A549 (cell line): Measurements from ENCODE around the gene LOXL1. TPM values are rescaled to one million over a fixed set of nuclear protein-coding genes. Genes with fewer than 3 reads are reported as not detected.

Source experiments
- ATAC-seq, 2 experiments: fragments of 200-7000 bp in 1 of 2; fragments of >200 bp in 1 of 2; cut with Nextera tagmentation in 1 of 2; cut with Tn5 transposase in 1 of 2; 3 replicates each; pipeline versions ENCODE4 v1.8.0 to v1.9.1; 2018 to 2020; ENCODE audit warnings: mild to moderate bottlenecking in 1 of 2, moderate library complexity in 1 of 2
- CTCF ChIA-PET: fragments of 300-600 bp; sonication (Branson Sonifier 250); formaldehyde crosslinking; extraction: SDS; loops from one replicate; lab custom pipeline; 2021; ENCODE audit warnings: antibody characterized with exemption, inconsistent platforms; lab: Yijun Ruan, JAX
- POLR2A ChIA-PET: fragments of 350-600 bp; formaldehyde crosslinking; extraction: SDS; loops from one replicate; lab custom pipeline; 2021; ENCODE audit warnings: antibody characterized with exemption, inconsistent platforms; lab: Yijun Ruan, JAX
- DNase-seq, 2 experiments: peaks; one replicate each; pipeline versions ENCODE4 v3.0.0 to v3.0.0-alpha.2; 2011 to 2016; ENCODE audit warnings: low read depth in 1 of 2, low spot score in 1 of 2
- FAIRE-seq: peaks from 2 replicates; lab custom pipeline; 2011; peaks lifted over from hg19 to GRCh38; lab: Jason Lieb, UNC
- H3K27ac ChIP-seq, 2 experiments: fragments of >200 bp; sonication (Bioruptor Twin); formaldehyde crosslinking; 3 replicates each; pipeline ENCODE4 v1.5.1; 2016 to 2017
- H3K4me1 ChIP-seq: fragments of >200 bp; sonication (Bioruptor Twin); formaldehyde crosslinking; 3 replicates; pipeline ENCODE4 v1.6.1; 2016
- H3K4me2 ChIP-seq: fragments of >200 bp; sonication (Bioruptor Twin); formaldehyde crosslinking; 3 replicates; pipeline ENCODE4 v1.6.1; 2016
- H3K4me3 ChIP-seq: fragments of >200 bp; sonication (Bioruptor Twin); formaldehyde crosslinking; 3 replicates; pipeline ENCODE4 v1.5.1; 2016
- H3K9me3 ChIP-seq: fragments of >200 bp; sonication (Bioruptor Twin); formaldehyde crosslinking; 3 replicates; pipeline ENCODE4 v1.6.1; 2016
- CHD2 ChIP-seq: fragments of 150-350 bp; IDR thresholded peaks from 2 replicates; pipeline ENCODE4 v1.6.1; 2014; ENCODE audit warnings: low read length; ENCODE audit not compliant: partially characterized antibody
- EHF ChIP-seq: fragments of 250-450 bp; sonication (Bioruptor Pico); IDR thresholded peaks from 2 replicates; pipeline ENCODE4 v1.5.0; 2020; ENCODE audit warnings: mild to moderate bottlenecking
- EHMT2 ChIP-seq: fragments of 200-600 bp; sonication (generic); IDR thresholded peaks from 2 replicates; pipeline ENCODE4 v1.6.1; 2016; ENCODE audit warnings: antibody characterized with exemption, low read depth, mild to moderate bottlenecking, moderate library complexity
- ESRRA ChIP-seq: fragments of 150-350 bp; IDR thresholded peaks from 2 replicates; pipeline ENCODE4 v1.6.1; 2014; ENCODE audit warnings: mild to moderate bottlenecking, low read length, borderline replicate concordance
- HDAC2 ChIP-seq: fragments of 200-600 bp; sonication (generic); IDR thresholded peaks from 2 replicates; pipeline ENCODE4 v1.6.1; 2016
- HEYL ChIP-seq: fragments of 250-450 bp; sonication (Bioruptor Pico); IDR thresholded peaks from 2 replicates; pipeline ENCODE4 v1.8.0; 2021; ENCODE audit warnings: mild to moderate bottlenecking, moderate library complexity
- HOXA7 ChIP-seq: fragments of 250-450 bp; sonication (Bioruptor Pico); IDR thresholded peaks from 2 replicates; pipeline ENCODE4 v1.5.0; 2020; ENCODE audit warnings: mild to moderate bottlenecking, moderate library complexity
- JUN ChIP-seq, 2 experiments: fragments of >200 bp; sonication (Bioruptor Twin); formaldehyde crosslinking; IDR thresholded peaks; 2 replicates in 1 of 2; 3 replicates in 1 of 2; pipeline ENCODE4 v1.6.1; 2016 to 2017
- JUNB ChIP-seq: fragments of >200 bp; sonication (Bioruptor Twin); formaldehyde crosslinking; IDR thresholded peaks from 2 replicates; pipeline ENCODE4 v1.6.1; 2016
- MAZ ChIP-seq: fragments of 150-350 bp; IDR thresholded peaks from 2 replicates; pipeline ENCODE4 v1.6.1; 2014; ENCODE audit warnings: antibody characterized with exemption, low read depth, low read length, borderline replicate concordance
- NFE2L2 ChIP-seq: fragments of 150-350 bp; conservative IDR thresholded peaks from 2 replicates; pipeline ENCODE4 v1.6.1; 2014; ENCODE audit warnings: low read length
- NR3C1 ChIP-seq: fragments of >200 bp; sonication (Bioruptor Twin); formaldehyde crosslinking; IDR thresholded peaks from 3 replicates; pipeline ENCODE4 v1.6.1; 2017
- RAD21 ChIP-seq, 2 experiments: fragments of >200 bp in 1 of 2; sonication (Bioruptor Twin) in 1 of 2; formaldehyde crosslinking in 1 of 2; IDR thresholded peaks in 1 of 2; conservative IDR thresholded peaks in 1 of 2; 2 replicates in 1 of 2; 3 replicates in 1 of 2; pipeline ENCODE4 v1.6.1; 2012 to 2018; ENCODE audit warnings: inconsistent platforms in 1 of 2
- SMC3 ChIP-seq: fragments of >200 bp; sonication (Bioruptor Twin); formaldehyde crosslinking; IDR thresholded peaks from 3 replicates; pipeline ENCODE4 v1.6.1; 2018; ENCODE audit warnings: inconsistent platforms
- TFCP2L1 ChIP-seq: fragments of 250-450 bp; sonication (Bioruptor Pico); IDR thresholded peaks from 2 replicates; pipeline ENCODE4 v1.5.0; 2021; ENCODE audit warnings: mild to moderate bottlenecking
- TP53 ChIP-seq: fragments of 250-450 bp; sonication (Bioruptor Pico); IDR thresholded peaks from 2 replicates; pipeline ENCODE4 v1.5.0; 2021; ENCODE audit warnings: mild to moderate bottlenecking, moderate library complexity
- ZC3H11A ChIP-seq: fragments of 450-650 bp; IDR thresholded peaks from 2 replicates; pipeline ENCODE4 v1.6.1; 2014; ENCODE audit warnings: antibody characterized with exemption, mild to moderate bottlenecking
- WGBS: methylation state at CpG from one replicate; pipeline ENCODE4 v1.1.6; 2017; ENCODE audit errors: missing lambda C conversion rate; 5-methylcytosine and 5-hydroxymethylcytosine counted together
- polyA plus RNA-seq, 4 experiments: library from polyadenylated mRNA; depleted of rRNA in 3 of 4; stranded (reverse); fragments of >200 nt; fragmentation: RNase III in 1 of 4; extraction: RNeasy Plus Mini Kit Qiagen cat#74134 plus additional on column Dnase treatment in 1 of 4; gene quantifications; 2 replicates in 3 of 4; 3 replicates in 1 of 4; pipeline ENCODE4 v1.2.3, GENCODE V29; 2011 to 2017
- TF ChIP-seq, protein P1 (sequence below): fragments of 150-350 bp; IDR thresholded peaks from 2 replicates; pipeline ENCODE4 v1.6.1; 2014; ENCODE audit warnings: low read depth, mild to moderate bottlenecking, low read length
- TF ChIP-seq, protein P2 (sequence below): IDR thresholded peaks from 2 replicates; pipeline ENCODE4 v1.6.1; 2012
- TF ChIP-seq, protein P3 (sequence below): fragments of 200-600 bp; sonication (generic); IDR thresholded peaks from 2 replicates; pipeline ENCODE4 v1.6.1; 2016; ENCODE audit warnings: antibody characterized with exemption, mild to moderate bottlenecking, moderate library complexity

Gene LOXL1
- polyA plus RNA-seq, 2 of the 4 experiments (the other 2 are of a cell fraction): 0.62 to 0.65 TPM

DNA sequence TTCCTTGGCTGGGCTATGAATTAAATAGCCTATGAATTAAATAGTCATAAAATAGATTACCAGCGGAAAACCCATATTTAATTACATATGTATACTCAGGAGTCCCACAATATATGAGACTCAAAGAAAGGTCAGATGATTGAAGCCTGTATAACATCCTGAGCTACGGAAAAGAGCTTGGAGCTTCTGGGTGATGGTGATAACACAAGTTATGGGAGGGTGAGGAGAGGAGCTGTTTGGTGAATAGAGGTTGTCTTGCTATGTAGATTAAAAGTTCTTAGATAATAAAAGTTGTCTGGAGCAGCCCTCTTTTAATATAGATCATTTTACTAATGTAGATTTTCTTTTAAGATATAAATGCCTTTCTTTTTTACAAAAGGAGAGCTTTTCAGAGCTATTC is 70.0 kb downstream of the LOXL1 start (continued):
- TF ChIP-seq, protein P1, sequence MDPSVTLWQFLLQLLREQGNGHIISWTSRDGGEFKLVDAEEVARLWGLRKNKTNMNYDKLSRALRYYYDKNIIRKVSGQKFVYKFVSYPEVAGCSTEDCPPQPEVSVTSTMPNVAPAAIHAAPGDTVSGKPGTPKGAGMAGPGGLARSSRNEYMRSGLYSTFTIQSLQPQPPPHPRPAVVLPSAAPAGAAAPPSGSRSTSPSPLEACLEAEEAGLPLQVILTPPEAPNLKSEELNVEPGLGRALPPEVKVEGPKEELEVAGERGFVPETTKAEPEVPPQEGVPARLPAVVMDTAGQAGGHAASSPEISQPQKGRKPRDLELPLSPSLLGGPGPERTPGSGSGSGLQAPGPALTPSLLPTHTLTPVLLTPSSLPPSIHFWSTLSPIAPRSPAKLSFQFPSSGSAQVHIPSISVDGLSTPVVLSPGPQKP: no peak
- TF ChIP-seq RAD21 (conservative IDR thresholded peaks at IDR 0.05 in 1 of 2, IDR thresholded peaks at IDR 0.05 in 1 of 2) (no peak), JUN (IDR thresholded peaks at IDR 0.05) (no peak), HOXA7 (no peak), NFE2L2 (no peak)
- TF ChIP-seq, protein P2, sequence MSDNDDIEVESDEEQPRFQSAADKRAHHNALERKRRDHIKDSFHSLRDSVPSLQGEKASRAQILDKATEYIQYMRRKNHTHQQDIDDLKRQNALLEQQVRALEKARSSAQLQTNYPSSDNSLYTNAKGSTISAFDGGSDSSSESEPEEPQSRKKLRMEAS: no peak

DNA sequence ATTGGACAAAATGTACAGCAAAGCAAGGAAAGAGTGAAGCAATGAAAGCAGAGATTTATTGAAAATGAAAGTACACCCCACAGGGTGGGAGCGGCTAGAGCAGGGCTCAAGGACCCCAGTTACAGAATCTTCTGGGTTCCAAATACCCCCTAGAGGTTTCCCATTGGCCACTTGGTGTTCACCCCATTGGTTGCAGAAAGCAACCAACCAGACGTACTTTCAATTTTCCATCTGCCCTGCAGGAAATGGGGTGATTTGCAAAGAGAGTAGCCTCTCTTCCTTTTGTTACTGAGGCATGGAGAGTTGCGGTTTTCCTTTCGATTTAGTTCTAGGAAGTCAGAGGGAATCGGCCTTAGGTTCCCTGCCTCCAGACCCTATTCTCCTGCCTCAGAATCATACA is 70.7 kb downstream of the LOXL1 start:
- Histone ChIP-seq H3K27ac (no peak overlapping the region), H3K9me3 (no peaks in the 10 kb centered on the region), H3K4me3 (no peak overlapping the region), H3K4me2 (no peak overlapping the region), H3K4me1 (peaks cover 3% of the 10 kb centered on the region; the same call in 1 of the 3 replicates)
- ATAC-seq (no peak), DNase-seq (no peak), FAIRE-seq (no peak)
- 94% methylated on average over 5 of the region's 5 CpGs for WGBS
- CTCF ChIA-PET: interaction anchor here (1.0 kb wide), 1 partner anchor 9 kb away, joined by 3 read pairs; no protein-coding TSS in a partner anchor
- TF ChIP-seq JUNB (no peak), HDAC2 (no peak), ESRRA (no peak), HEYL (CRISPR knock-in tag) (no peak), EHMT2 (no peak), TFCP2L1 (CRISPR knock-in tag) (no peak), TP53 (CRISPR knock-in tag) (no peak), SMC3 (no peak), EHF (CRISPR knock-in tag) (no peak)
- TF ChIP-seq, protein P3, sequence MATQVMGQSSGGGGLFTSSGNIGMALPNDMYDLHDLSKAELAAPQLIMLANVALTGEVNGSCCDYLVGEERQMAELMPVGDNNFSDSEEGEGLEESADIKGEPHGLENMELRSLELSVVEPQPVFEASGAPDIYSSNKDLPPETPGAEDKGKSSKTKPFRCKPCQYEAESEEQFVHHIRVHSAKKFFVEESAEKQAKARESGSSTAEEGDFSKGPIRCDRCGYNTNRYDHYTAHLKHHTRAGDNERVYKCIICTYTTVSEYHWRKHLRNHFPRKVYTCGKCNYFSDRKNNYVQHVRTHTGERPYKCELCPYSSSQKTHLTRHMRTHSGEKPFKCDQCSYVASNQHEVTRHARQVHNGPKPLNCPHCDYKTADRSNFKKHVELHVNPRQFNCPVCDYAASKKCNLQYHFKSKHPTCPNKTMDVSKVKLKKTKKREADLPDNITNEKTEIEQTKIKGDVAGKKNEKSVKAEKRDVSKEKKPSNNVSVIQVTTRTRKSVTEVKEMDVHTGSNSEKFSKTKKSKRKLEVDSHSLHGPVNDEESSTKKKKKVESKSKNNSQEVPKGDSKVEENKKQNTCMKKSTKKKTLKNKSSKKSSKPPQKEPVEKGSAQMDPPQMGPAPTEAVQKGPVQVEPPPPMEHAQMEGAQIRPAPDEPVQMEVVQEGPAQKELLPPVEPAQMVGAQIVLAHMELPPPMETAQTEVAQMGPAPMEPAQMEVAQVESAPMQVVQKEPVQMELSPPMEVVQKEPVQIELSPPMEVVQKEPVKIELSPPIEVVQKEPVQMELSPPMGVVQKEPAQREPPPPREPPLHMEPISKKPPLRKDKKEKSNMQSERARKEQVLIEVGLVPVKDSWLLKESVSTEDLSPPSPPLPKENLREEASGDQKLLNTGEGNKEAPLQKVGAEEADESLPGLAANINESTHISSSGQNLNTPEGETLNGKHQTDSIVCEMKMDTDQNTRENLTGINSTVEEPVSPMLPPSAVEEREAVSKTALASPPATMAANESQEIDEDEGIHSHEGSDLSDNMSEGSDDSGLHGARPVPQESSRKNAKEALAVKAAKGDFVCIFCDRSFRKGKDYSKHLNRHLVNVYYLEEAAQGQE: no peak
- POLR2A ChIA-PET: no interaction called here

DNA sequence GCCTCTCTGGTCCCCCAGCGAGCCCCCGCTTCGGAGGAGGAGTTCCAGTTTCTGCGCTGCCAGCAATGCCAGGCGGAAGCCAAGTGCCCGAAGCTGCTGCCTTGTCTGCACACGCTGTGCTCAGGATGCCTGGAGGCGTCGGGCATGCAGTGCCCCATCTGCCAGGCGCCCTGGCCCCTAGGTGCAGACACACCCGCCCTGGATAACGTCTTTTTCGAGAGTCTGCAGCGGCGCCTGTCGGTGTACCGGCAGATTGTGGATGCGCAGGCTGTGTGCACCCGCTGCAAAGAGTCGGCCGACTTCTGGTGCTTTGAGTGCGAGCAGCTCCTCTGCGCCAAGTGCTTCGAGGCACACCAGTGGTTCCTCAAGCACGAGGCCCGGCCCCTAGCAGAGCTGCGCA is 71.7 kb downstream of the LOXL1 start:
- no peak for DNase-seq
- POLR2A ChIA-PET: no interaction called here
- CTCF ChIA-PET: interaction anchor here (1.4 kb wide), 1 partner anchor 9 kb away, joined by 3 read pairs; no protein-coding TSS in a partner anchor
- Histone ChIP-seq H3K4me2 (no peak overlapping the region), H3K4me3 (no peak overlapping the region), H3K27ac (no peak overlapping the region), H3K9me3 (no peaks in the 10 kb centered on the region), H3K4me1 (no peaks in the 10 kb centered on the region)
- 94% methylated on average over 14 of the region's 27 CpGs for WGBS
- no peak for FAIRE-seq
- no peak for ATAC-seq
- TF ChIP-seq CHD2 (no peak), NR3C1 (no peak), JUNB (no peak), RAD21 (conservative IDR thresholded peaks at IDR 0.05 in 1 of 2, IDR thresholded peaks at IDR 0.05 in 1 of 2) (no peak), MAZ (no peak), ZC3H11A (no peak)

Other genes with a start within 250 kb of the LOXL1 start
- gene CD276, start 242.1 kb upstream of the LOXL1 start, polyA plus RNA-seq (2011; rRNA removed): 24.8 and 32.8 TPM in 2 replicates
- gene CD276, start 242.1 kb upstream of the LOXL1 start, polyA plus RNA-seq (2017; fragmentation: RNase III; extraction: RNeasy Plus Mini Kit Qiagen cat#74134 plus additional on column Dnase treatment): 23.6 to 31.0 TPM (median 30.3 TPM) in 3 replicates
- 0.48 and 0.54 TPM in 2 replicates for gene INSYN1, start 173.1 kb upstream of the LOXL1 start, polyA plus RNA-seq (2011; rRNA removed)
- 0.84 to 1.9 TPM (median 1.1 TPM) in 3 replicates for gene INSYN1, start 173.1 kb upstream of the LOXL1 start, polyA plus RNA-seq (2017; fragmentation: RNase III; extraction: RNeasy Plus Mini Kit Qiagen cat#74134 plus additional on column Dnase treatment)
- gene TBC1D21, start 52.9 kb upstream of the LOXL1 start, polyA plus RNA-seq (2011; rRNA removed): not detected in 2 replicates
- gene TBC1D21, start 52.9 kb upstream of the LOXL1 start, polyA plus RNA-seq (2017; fragmentation: RNase III; extraction: RNeasy Plus Mini Kit Qiagen cat#74134 plus additional on column Dnase treatment): not detected in 3 replicates
- gene STOML1, start 65.8 kb downstream of the LOXL1 start, polyA plus RNA-seq (2011; rRNA removed): 3.5 and 4.3 TPM in 2 replicates
- 4.9 to 6.3 TPM (median 5.7 TPM) in 3 replicates for gene STOML1, start 65.8 kb downstream of the LOXL1 start, polyA plus RNA-seq (2017; fragmentation: RNase III; extraction: RNeasy Plus Mini Kit Qiagen cat#74134 plus additional on column Dnase treatment)
- gene PML, start 68.3 kb downstream of the LOXL1 start, polyA plus RNA-seq (2011; rRNA removed): 2.1 and 3.9 TPM in 2 replicates
- gene PML, start 68.3 kb downstream of the LOXL1 start, polyA plus RNA-seq (2017; fragmentation: RNase III; extraction: RNeasy Plus Mini Kit Qiagen cat#74134 plus additional on column Dnase treatment): 7.8 to 8.5 TPM (median 8.4 TPM) in 3 replicates
- gene GOLGA6A, start 156.1 kb downstream of the LOXL1 start, polyA plus RNA-seq (2011; rRNA removed): 0.03 and 0.07 TPM in 2 replicates
- gene GOLGA6A, start 156.1 kb downstream of the LOXL1 start, polyA plus RNA-seq (2017; fragmentation: RNase III; extraction: RNeasy Plus Mini Kit Qiagen cat#74134 plus additional on column Dnase treatment): 0.05 TPM in 1 of 3 replicates, not detected in the others
- gene ISLR2, start 204.1 kb downstream of the LOXL1 start, polyA plus RNA-seq (2011; rRNA removed): 0.03 and 0.12 TPM in 2 replicates
- 0.10 to 0.25 TPM (median 0.17 TPM) in 3 replicates for gene ISLR2, start 204.1 kb downstream of the LOXL1 start, polyA plus RNA-seq (2017; fragmentation: RNase III; extraction: RNeasy Plus Mini Kit Qiagen cat#74134 plus additional on column Dnase treatment)
- 0.10 and 0.28 TPM in 2 replicates for gene ISLR, start 247.2 kb downstream of the LOXL1 start, polyA plus RNA-seq (2011; rRNA removed)
- gene ISLR, start 247.2 kb downstream of the LOXL1 start, polyA plus RNA-seq (2017; fragmentation: RNase III; extraction: RNeasy Plus Mini Kit Qiagen cat#74134 plus additional on column Dnase treatment): 0.25 to 0.43 TPM (median 0.30 TPM) in 3 replicates